Activated naive CD8-positive, alpha-beta T cell treated with anti-CD3 and anti-CD28 coated beads, Interleukin-2, amount 50 U/mL, for 24 hours (primary cell): ENCODE measurements around the gene PUDP.

ENCODE experiments used
- ATAC-seq: fragments of 150-1000 bp; cut with Tn5 transposase; one replicate; pipeline ENCODE4 v1.10.0; 2021
- DNase-seq: peaks from one replicate; pipeline ENCODE4 v3.0.0; 2021
- H3K27ac Mint-ChIP-seq: one replicate; pipeline ENCODE4 v1.8.0; 2021; ENCODE audit warnings: mild to moderate bottlenecking, mixed read lengths
- H3K27me3 Mint-ChIP-seq: one replicate; pipeline ENCODE4 v1.8.0; 2021; ENCODE audit warnings: mixed read lengths
- H3K36me3 Mint-ChIP-seq: one replicate; pipeline ENCODE4 v1.8.0; 2021; ENCODE audit warnings: low read depth, mixed read lengths
- H3K4me1 Mint-ChIP-seq: one replicate; pipeline ENCODE4 v1.8.0; 2021; ENCODE audit warnings: mixed read lengths
- H3K4me3 Mint-ChIP-seq: one replicate; pipeline ENCODE4 v1.8.0; 2021; ENCODE audit warnings: mild to moderate bottlenecking, moderate library complexity, mixed read lengths
- H3K9me3 Mint-ChIP-seq: one replicate; pipeline ENCODE4 v1.8.0; 2021; ENCODE audit warnings: mixed read lengths

PUDP gene

GRCh38 chrX:7158468-7158990, 10.6 kb upstream of the PUDP start:
- H3K9me3 Mint-ChIP-seq: no peaks in the 10 kb centered on the region
- no peaks in the 10 kb centered on the region for H3K27me3 Mint-ChIP-seq
- H3K4me1 Mint-ChIP-seq: no peaks in the 10 kb centered on the region
- H3K27ac Mint-ChIP-seq: no peak overlapping the region
- peaks cover 2% of the 10 kb centered on the region for H3K36me3 Mint-ChIP-seq
- H3K4me3 Mint-ChIP-seq: no peak overlapping the region
- ATAC-seq: no peak
- no peak for DNase-seq

- Mint-ChIP-seq H3K4me1 (no peaks in the 10 kb centered on the region), H3K27me3 (no peaks in the 10 kb centered on the region), H3K4me3 (no peak overlapping the region), H3K27ac (no peak overlapping the region), H3K36me3 (peaks cover 2% of the 10 kb centered on the region), H3K9me3 (no peaks in the 10 kb centered on the region)
- ATAC-seq: no peak
- no peak for DNase-seq
Observed at GRCh38 chrX:7156879-7157278, 8.9 kb upstream of the PUDP start.

DNA sequence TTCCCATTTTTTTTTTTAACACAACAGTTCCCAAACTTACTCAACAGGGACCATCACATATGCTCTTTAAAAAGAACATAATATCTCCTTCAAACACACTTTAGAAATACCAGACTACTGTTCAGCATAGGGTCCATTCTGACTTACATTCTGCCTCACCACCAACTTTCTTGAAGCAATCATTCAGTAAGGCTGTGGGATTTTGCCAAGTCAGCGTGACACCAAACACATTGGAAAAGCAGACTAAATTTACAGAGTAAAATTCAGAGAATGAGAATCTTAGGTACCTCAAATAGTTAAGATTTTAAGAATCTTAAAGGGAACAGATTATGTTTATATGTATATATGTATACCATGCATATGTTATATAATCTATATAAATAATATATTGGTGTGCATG, 7.2 kb upstream of the PUDP start:
- Mint-ChIP-seq H3K4me3 (no peak overlapping the region), H3K27me3 (no peaks in the 10 kb centered on the region), H3K27ac (no peak overlapping the region), H3K9me3 (no peaks in the 10 kb centered on the region), H3K4me1 (no peaks in the 10 kb centered on the region), H3K36me3 (peaks cover 2% of the 10 kb centered on the region)
- DNase-seq (no peak), ATAC-seq (no peak)

DNA sequence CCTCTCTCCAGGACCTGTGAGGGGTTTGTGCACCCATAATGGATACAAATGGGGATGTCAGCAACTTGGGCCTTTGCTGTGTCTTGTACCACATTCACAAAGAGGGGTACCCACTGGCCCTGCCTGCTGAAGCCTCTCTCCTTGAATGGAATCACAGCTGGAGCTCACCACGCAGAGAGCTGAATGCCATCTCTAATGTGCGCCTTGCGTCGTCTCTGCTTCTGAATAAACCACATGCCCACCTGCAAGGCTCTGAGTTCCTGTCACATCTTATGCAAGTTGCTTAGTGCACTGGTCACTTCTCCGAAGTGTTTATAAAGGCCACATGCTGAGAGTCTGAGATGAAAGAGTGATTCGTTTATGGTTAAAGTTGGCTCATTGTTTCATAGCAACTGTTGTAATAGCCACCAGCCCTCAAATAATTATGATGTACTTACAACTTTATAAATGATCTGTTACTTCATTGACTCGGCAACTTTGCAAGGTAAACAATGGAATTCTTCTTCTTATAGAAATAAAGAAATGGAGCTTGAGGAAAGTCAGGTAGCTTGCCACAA, 6.2 kb upstream of the PUDP start:
- Mint-ChIP-seq H3K27me3 (no peaks in the 10 kb centered on the region), H3K4me3 (no peak overlapping the region), H3K4me1 (peaks cover 1% of the 10 kb centered on the region), H3K27ac (no peak overlapping the region), H3K9me3 (no peaks in the 10 kb centered on the region), H3K36me3 (peaks cover 2% of the 10 kb centered on the region)
- no peak for ATAC-seq
- no peak for DNase-seq

DNA sequence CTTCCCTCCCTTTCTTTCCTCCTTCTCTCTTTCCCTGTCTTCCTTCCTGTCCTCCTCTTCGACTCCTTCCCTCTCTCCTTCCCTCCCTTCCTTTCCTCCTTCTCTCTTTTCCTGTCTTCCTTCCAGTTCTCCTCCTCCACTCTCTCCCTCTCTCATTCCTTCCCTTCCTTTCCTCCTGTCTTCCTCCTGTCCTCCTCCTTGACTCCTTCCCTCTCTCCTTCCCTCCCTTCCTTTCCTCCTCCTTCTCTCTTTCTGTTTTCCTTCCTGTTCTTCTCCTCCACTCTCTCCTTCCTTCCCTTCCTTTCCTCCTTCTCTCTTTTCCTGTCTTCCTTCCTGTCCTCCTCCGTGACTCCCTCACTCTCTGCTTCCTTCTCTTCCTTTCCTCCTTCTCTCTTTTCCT, 5.3 kb upstream of the PUDP start:
- no peak overlapping the region for H3K4me3 Mint-ChIP-seq
- no peak overlapping the region for H3K27ac Mint-ChIP-seq
- ATAC-seq: no peak
- peaks cover 2% of the 10 kb centered on the region for H3K36me3 Mint-ChIP-seq
- no peaks in the 10 kb centered on the region for H3K9me3 Mint-ChIP-seq
- no peaks in the 10 kb centered on the region for H3K27me3 Mint-ChIP-seq
- no peak for DNase-seq
- H3K4me1 Mint-ChIP-seq: peaks cover 7% of the 10 kb centered on the region

DNA sequence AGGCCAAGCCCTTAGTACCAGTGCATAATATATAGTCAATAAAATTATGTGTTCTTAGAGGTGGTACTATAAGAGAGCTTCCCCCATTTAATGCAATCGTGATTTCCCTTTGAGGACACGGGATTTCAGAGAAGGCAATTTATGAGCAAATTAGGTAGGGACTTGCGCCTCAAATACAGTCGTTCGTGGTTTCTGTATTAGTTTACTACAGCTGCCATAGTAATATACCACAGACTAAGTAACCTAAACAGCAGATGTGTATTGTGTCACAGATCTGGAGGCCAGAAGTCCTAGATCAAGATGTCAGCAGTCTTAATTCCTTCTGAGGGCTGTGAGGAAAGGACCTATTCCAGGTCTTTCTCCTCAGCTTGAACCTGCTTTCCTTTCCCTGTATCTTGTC, 1.5 kb upstream of the PUDP start:
- Mint-ChIP-seq H3K27me3 (no peaks in the 10 kb centered on the region), H3K36me3 (no peaks in the 10 kb centered on the region), H3K27ac (no peak overlapping the region), H3K9me3 (no peaks in the 10 kb centered on the region), H3K4me1 (peaks cover 21% of the 10 kb centered on the region), H3K4me3 (no peak overlapping the region)
- ATAC-seq (no peak), DNase-seq (no peak)

DNA sequence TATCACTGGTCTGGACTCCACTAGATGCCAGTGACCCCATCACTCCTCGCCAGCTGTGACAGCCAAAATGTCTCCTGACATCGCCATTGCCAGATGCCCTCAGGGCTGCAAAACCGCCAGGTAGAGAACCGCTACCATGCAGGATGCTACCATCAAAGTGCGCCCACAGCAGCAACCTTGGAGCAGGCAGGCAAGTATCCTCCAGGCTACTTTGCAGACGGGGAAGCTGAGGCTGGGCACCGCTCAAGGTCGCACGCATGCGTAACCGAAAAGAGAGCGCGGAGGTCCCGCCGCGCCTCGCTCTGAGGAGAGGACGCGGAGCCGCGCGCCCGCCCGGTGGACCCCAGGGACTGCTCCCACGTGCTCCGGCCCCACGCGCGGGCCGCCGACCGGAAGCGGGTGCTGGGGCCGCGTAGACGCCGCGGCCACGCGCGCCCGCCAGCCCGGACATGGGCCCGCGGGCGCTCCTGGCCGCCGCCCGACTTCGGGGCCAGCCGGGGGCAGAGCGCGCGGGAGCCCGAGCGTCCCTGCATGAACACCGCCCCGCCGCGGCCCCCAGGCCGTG, 458 bp downstream of the PUDP start, which contains the start of gene STS:
TSS of gene STS (plus strand) at position 300 of the 565 bp plus-strand sequence. CDS start 105,488 bp downstream, outside the sequence.
- peak within 1 kb of the TSS; percentile 71 for H3K27ac Mint-ChIP-seq
- H3K4me3 Mint-ChIP-seq: peak within 1 kb of the TSS; percentile 81
- ATAC-seq: peak; percentile 41
- H3K27me3 Mint-ChIP-seq: no peaks in the 10 kb centered on the region
- peaks cover 23% of the 10 kb centered on the region for H3K4me1 Mint-ChIP-seq
- H3K9me3 Mint-ChIP-seq: no peaks in the 10 kb centered on the region
- H3K36me3 Mint-ChIP-seq: no peaks in the 10 kb centered on the region
- peak; percentile 29 for DNase-seq

GRCh38 chrX:7146703-7147412, 1.1 kb downstream of the PUDP start:
- H3K9me3 Mint-ChIP-seq: no peaks in the 10 kb centered on the region
- no peak for DNase-seq
- ATAC-seq: peak; percentile 9
- peak overlapping the region; percentile 81 for H3K4me3 Mint-ChIP-seq
- H3K36me3 Mint-ChIP-seq: no peaks in the 10 kb centered on the region
- H3K27me3 Mint-ChIP-seq: no peaks in the 10 kb centered on the region
- peak overlapping the region; percentile 54 for H3K27ac Mint-ChIP-seq
- H3K4me1 Mint-ChIP-seq: peaks cover 23% of the 10 kb centered on the region

GRCh38 chrX:7146020-7146702, 1.8 kb downstream of the PUDP start:
- no peaks in the 10 kb centered on the region for H3K36me3 Mint-ChIP-seq
- ATAC-seq: no peak
- H3K27me3 Mint-ChIP-seq: no peaks in the 10 kb centered on the region
- H3K4me1 Mint-ChIP-seq: peaks cover 23% of the 10 kb centered on the region
- H3K27ac Mint-ChIP-seq: no peak overlapping the region
- no peaks in the 10 kb centered on the region for H3K9me3 Mint-ChIP-seq
- H3K4me3 Mint-ChIP-seq: peak overlapping the region; percentile 24
- DNase-seq: no peak

- DNase-seq (no peak), ATAC-seq (no peak)
- H3K9me3 Mint-ChIP-seq: no peaks in the 10 kb centered on the region
- no peaks in the 10 kb centered on the region for H3K27me3 Mint-ChIP-seq
- peaks cover 23% of the 10 kb centered on the region for H3K4me1 Mint-ChIP-seq
- H3K36me3 Mint-ChIP-seq: no peaks in the 10 kb centered on the region
- no peak overlapping the region for H3K27ac Mint-ChIP-seq
- H3K4me3 Mint-ChIP-seq: no peak overlapping the region
Observed at GRCh38 chrX:7145454-7145853, 2.5 kb downstream of the PUDP start.

- no peaks in the 10 kb centered on the region for H3K27me3 Mint-ChIP-seq
- no peak for ATAC-seq
- H3K27ac Mint-ChIP-seq: no peak overlapping the region
- H3K4me3 Mint-ChIP-seq: no peak overlapping the region
- H3K9me3 Mint-ChIP-seq: no peaks in the 10 kb centered on the region
- no peak for DNase-seq
- no peaks in the 10 kb centered on the region for H3K36me3 Mint-ChIP-seq
- H3K4me1 Mint-ChIP-seq: peaks cover 21% of the 10 kb centered on the region
Observed at GRCh38 chrX:7143941-7144525, 3.9 kb downstream of the PUDP start.

GRCh38 chrX:7143076-7143475, 4.9 kb downstream of the PUDP start:
- Mint-ChIP-seq H3K4me1 (peaks cover 21% of the 10 kb centered on the region), H3K27me3 (no peaks in the 10 kb centered on the region), H3K36me3 (peaks cover 3% of the 10 kb centered on the region), H3K9me3 (no peaks in the 10 kb centered on the region), H3K4me3 (no peak overlapping the region), H3K27ac (no peak overlapping the region)
- no peak for ATAC-seq
- no peak for DNase-seq

DNA sequence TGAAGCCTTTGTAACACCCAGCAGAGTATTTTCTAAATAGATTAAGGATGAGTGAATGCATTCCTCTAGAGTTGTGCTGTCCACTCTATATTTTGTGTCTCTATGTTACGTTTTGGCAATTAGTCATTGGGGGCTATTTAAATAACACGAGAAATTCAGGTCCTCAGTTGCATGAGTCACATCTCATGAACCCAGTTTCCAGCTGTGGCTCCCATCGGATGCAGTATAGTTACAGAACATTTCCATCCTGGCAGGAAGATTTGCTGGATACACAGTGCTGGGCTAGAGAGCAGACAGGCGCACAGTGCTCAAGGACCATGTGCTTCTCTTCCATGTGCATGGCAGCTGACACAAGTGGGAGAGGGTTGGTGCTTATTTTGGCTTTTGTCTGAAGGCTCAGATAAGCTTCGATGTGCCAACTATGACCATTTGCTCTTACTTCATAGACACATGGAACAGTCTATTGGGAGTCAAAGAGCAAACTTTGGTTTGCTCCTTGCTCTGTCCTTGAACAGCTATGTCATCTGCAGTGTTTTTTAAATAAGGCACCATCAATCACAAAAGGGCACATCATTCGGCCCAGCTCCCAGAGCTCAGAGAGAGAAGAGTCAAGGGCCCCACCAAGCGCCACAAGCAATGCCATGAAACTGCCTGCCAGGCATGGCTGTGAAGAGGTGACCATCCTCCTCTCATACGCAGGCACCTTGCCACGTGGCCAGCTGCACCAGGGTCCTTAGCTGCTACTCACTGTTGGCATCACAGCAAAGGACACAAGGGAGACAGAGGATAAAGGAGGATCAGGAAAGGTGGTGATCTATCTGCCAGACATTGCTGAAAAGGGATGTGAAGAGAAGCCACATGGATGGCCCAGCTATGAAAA, 8.5 kb downstream of the PUDP start:
- H3K4me3 Mint-ChIP-seq: no peak overlapping the region
- DNase-seq (no peak), ATAC-seq (no peak)
- H3K27ac Mint-ChIP-seq: no peak overlapping the region
- H3K27me3 Mint-ChIP-seq: no peaks in the 10 kb centered on the region
- peaks cover 3% of the 10 kb centered on the region for H3K36me3 Mint-ChIP-seq
- no peaks in the 10 kb centered on the region for H3K9me3 Mint-ChIP-seq
- H3K4me1 Mint-ChIP-seq: peaks cover 16% of the 10 kb centered on the region

- no peak overlapping the region for H3K27ac Mint-ChIP-seq
- peaks cover 29% of the 10 kb centered on the region for H3K4me1 Mint-ChIP-seq
- ATAC-seq (no peak), DNase-seq (no peak)
- H3K27me3 Mint-ChIP-seq: no peaks in the 10 kb centered on the region
- no peaks in the 10 kb centered on the region for H3K9me3 Mint-ChIP-seq
- no peak overlapping the region for H3K4me3 Mint-ChIP-seq
- H3K36me3 Mint-ChIP-seq: peaks cover 3% of the 10 kb centered on the region
Observed at GRCh38 chrX:7134981-7135380, 13.0 kb downstream of the PUDP start.
